Glutamatergic neuron (in vitro differentiated cells): ENCODE results near the gene SERPINA4. TPM values are rescaled to one million over a fixed set of nuclear protein-coding genes. Genes with fewer than 3 reads are reported as not detected.

Experiments used
- DNase-seq: peaks from one replicate; pipeline ENCODE4 v3.0.0; 2022
- H3K27ac Mint-ChIP-seq: one replicate; pipeline ENCODE4 v1.8.0; 2020; ENCODE audit warnings: mild to moderate bottlenecking, mixed read lengths, inconsistent platforms; ENCODE audit not compliant: unreplicated experiment
- H3K27me3 Mint-ChIP-seq: one replicate; pipeline ENCODE4 v1.8.0; 2020; ENCODE audit warnings: mild to moderate bottlenecking, moderate library complexity, mixed read lengths, inconsistent platforms; ENCODE audit not compliant: unreplicated experiment
- H3K36me3 Mint-ChIP-seq: one replicate; pipeline ENCODE4 v1.8.0; 2020; ENCODE audit warnings: mild to moderate bottlenecking, mixed read lengths, inconsistent platforms; ENCODE audit not compliant: unreplicated experiment
- H3K4me1 Mint-ChIP-seq: one replicate; pipeline ENCODE4 v1.8.0; 2020; ENCODE audit warnings: mild to moderate bottlenecking, low read depth, mixed read lengths, inconsistent platforms; ENCODE audit not compliant: unreplicated experiment
- H3K4me3 Mint-ChIP-seq: one replicate; pipeline ENCODE4 v1.8.0; 2020; ENCODE audit warnings: mild to moderate bottlenecking, mixed read lengths, inconsistent platforms; ENCODE audit not compliant: unreplicated experiment
- H3K9me3 Mint-ChIP-seq: one replicate; pipeline ENCODE4 v1.8.0; 2020; ENCODE audit warnings: mild to moderate bottlenecking, moderate library complexity, mixed read lengths, inconsistent platforms; ENCODE audit not compliant: unreplicated experiment
- CTCF ChIP-seq: fragments of 200-600 bp; sonication (generic); IDR thresholded peaks from one replicate; pipeline ENCODE4 v1.5.0; 2021; ENCODE audit not compliant: partially characterized antibody, unreplicated experiment
- total RNA-seq: library from RNA; stranded (reverse); fragmentation: NEBNext Ultra II Directional; extraction: Animal tissue kit (Norgen Biotek cat#: 25700); gene quantifications from one replicate; pipeline ENCODE4 v1.2.1, GENCODE V29; 2021; ENCODE audit not compliant: unreplicated experiment

The SERPINA4 gene
- total RNA-seq, 1 donor from 2014 or later, result not detected

DNA sequence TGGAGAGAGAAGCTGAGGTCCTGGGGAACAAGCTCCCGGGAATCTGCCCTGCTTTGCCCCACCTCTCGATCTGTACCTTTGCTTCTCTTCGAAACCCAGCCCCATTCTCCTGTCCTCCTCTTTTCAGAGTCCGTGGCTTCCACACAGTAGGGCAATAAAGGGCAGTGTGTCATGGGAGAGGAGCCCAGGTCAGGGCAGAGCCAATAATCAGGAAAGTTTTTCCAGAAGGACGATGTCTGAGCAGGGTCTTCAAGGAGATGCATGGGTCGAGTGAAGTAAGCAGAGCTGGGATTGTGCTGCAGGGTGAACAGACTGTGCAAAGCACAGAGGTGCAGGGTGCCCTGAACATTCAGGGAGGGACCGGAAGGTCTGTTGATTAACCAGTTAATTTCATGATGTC lies 22.1 kb upstream of the SERPINA4 start:
- Mint-ChIP-seq H3K36me3 (no peaks in the 10 kb centered on the region), H3K27ac (no peak overlapping the region), H3K9me3 (no peaks in the 10 kb centered on the region), H3K4me1 (no peaks in the 10 kb centered on the region), H3K27me3 (no peaks in the 10 kb centered on the region), H3K4me3 (no peak overlapping the region)
- DNase-seq, result no peak
- TF ChIP-seq CTCF, result no peak

DNA sequence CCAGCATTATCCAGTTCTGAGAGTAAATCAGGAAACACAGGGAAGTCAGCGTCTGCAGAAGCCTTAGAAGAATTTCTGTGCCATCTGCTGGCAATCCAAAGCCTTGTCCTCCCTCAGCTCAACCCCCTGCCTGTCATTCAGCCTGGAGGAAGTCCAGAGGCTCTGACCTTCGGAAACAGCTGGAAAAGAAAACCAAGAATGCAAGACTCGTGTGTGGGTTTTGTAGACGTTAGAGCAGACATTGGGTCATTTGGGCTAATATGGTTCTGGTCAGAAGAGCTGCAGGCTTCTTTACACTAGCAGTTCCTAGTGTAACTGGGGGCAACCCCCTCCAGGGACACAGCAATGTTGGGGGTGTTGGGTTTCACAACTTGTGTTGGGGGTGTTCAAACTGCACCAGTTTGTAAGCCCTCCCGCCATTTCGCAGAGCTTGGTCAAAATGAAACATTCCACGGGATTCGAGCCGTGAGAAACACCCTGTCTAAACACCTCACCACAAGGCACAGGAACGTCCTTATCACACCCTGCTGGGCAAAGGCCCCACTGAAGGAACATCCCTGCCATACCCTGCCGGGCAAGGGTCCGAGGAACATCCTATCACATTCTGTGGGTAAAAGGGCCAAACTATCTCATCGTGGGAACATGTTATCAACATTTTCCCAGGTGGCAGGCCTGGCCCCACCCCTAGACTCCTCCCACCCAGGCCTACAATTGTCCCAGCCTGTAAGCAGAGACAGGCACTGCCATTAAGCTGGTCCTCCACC lies 21.0 kb upstream of the SERPINA4 start:
- no peak for TF ChIP-seq CTCF
- DNase-seq, result no peak
- Mint-ChIP-seq H3K27ac (no peak overlapping the region), H3K4me1 (no peaks in the 10 kb centered on the region), H3K27me3 (no peaks in the 10 kb centered on the region), H3K4me3 (no peak overlapping the region), H3K36me3 (no peaks in the 10 kb centered on the region), H3K9me3 (no peaks in the 10 kb centered on the region)

- no peaks in the 10 kb centered on the region for H3K27me3 Mint-ChIP-seq
- H3K4me1 Mint-ChIP-seq, result no peaks in the 10 kb centered on the region
- H3K4me3 Mint-ChIP-seq, result no peak overlapping the region
- TF ChIP-seq CTCF, result no peak
- no peaks in the 10 kb centered on the region for H3K9me3 Mint-ChIP-seq
- no peaks in the 10 kb centered on the region for H3K36me3 Mint-ChIP-seq
- DNase-seq, result no peak
- no peak overlapping the region for H3K27ac Mint-ChIP-seq
Measured at GRCh38 chr14:94541234-94541975, 19.8 kb upstream of the SERPINA4 start.

- H3K27me3 Mint-ChIP-seq, result no peaks in the 10 kb centered on the region
- H3K4me1 Mint-ChIP-seq, result no peaks in the 10 kb centered on the region
- no peak overlapping the region for H3K4me3 Mint-ChIP-seq
Measured at GRCh38 chr14:94542111-94542810, 19.0 kb upstream of the SERPINA4 start.

More at GRCh38 chr14:94542111-94542810, 19.0 kb upstream of the SERPINA4 start:
- Mint-ChIP-seq H3K27ac (no peak overlapping the region), H3K36me3 (no peaks in the 10 kb centered on the region), H3K9me3 (no peaks in the 10 kb centered on the region)
- no peak for DNase-seq
- TF ChIP-seq CTCF, result no peak
